IPS-11a (cell line): ENCODE results near the gene RAB31.

Experiments used
- H3K4me3 ChIP-seq: one replicate; pipeline ENCODE4 v1.5.1; 2013; ENCODE audit warnings: low read depth, low read length, control low read depth

Gene RAB31

GRCh38 chr18:9859232-9859631 is 151.1 kb downstream of the RAB31 start:
- H3K4me3 ChIP-seq: no peak overlapping the region

GRCh38 chr18:9860682-9861081 is 152.6 kb downstream of the RAB31 start:
- H3K4me3 ChIP-seq: no peak overlapping the region

- H3K4me3 ChIP-seq: no peak overlapping the region
Measured at GRCh38 chr18:9861157-9861556, 153.1 kb downstream of the RAB31 start.

- H3K4me3 ChIP-seq: no peak overlapping the region
Measured at GRCh38 chr18:9861933-9862332, 153.8 kb downstream of the RAB31 start.

- H3K4me3 ChIP-seq: no peak overlapping the region
Measured at GRCh38 chr18:9862686-9863085, 154.6 kb downstream of the RAB31 start.

- H3K4me3 ChIP-seq: no peak overlapping the region
Measured at GRCh38 chr18:9863282-9863681, 155.2 kb downstream of the RAB31 start.

- no peak overlapping the region for H3K4me3 ChIP-seq
Measured at GRCh38 chr18:9865764-9866490, 157.8 kb downstream of the RAB31 start.

GRCh38 chr18:9866627-9867026 is 158.5 kb downstream of the RAB31 start:
- H3K4me3 ChIP-seq: no peak overlapping the region

GRCh38 chr18:9867071-9867594 is 159.0 kb downstream of the RAB31 start:
- no peak overlapping the region for H3K4me3 ChIP-seq

- no peak overlapping the region for H3K4me3 ChIP-seq
Measured at GRCh38 chr18:9868857-9869714, 161.0 kb downstream of the RAB31 start.

GRCh38 chr18:9869715-9870430 is 161.8 kb downstream of the RAB31 start:
- no peak overlapping the region for H3K4me3 ChIP-seq

- H3K4me3 ChIP-seq: no peak overlapping the region
Measured at GRCh38 chr18:9870431-9871008, 162.4 kb downstream of the RAB31 start.

GRCh38 chr18:9871244-9871746 is 163.2 kb downstream of the RAB31 start:
- H3K4me3 ChIP-seq: no peak overlapping the region

GRCh38 chr18:9872823-9873222 is 164.7 kb downstream of the RAB31 start:
- H3K4me3 ChIP-seq: no peak overlapping the region

GRCh38 chr18:9874728-9875127 is 166.6 kb downstream of the RAB31 start:
- no peak overlapping the region for H3K4me3 ChIP-seq

GRCh38 chr18:9876212-9876866 is 168.2 kb downstream of the RAB31 start:
- no peak overlapping the region for H3K4me3 ChIP-seq

GRCh38 chr18:9876867-9877654 is 169.0 kb downstream of the RAB31 start:
- no peak overlapping the region for H3K4me3 ChIP-seq

GRCh38 chr18:9877655-9878014 is 169.5 kb downstream of the RAB31 start:
- no peak overlapping the region for H3K4me3 ChIP-seq

- no peak overlapping the region for H3K4me3 ChIP-seq
Measured at GRCh38 chr18:9878095-9878494, 170.0 kb downstream of the RAB31 start.
